ENCODE results near the gene KRTAP12-3. TPM values are rescaled to one million over a fixed set of nuclear protein-coding genes. Genes with fewer than 3 reads are reported as not detected.

Gene KRTAP12-3
- total RNA-seq, 2 experiments from 2014 or later, result not detected

DNA sequence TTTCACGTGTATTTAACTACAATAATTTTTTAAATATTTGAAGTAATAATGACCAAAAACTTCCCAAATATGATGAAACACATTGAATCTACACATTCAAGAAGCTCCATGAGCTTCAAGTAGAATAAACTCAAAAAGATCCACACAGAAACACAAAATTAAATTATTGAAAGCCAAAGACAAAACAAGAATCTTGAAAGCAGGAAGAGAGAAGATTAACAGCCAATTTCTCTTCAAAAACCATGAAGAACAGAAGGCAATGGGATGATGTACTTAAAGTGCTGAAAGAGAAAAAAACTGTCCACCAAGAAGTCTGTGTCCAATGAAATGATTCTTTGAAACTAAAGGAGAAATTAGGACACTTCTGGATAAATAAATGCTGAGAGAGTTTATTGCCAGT is 25.7 kb upstream of the KRTAP12-3 start:
- Histone ChIP-seq H2AFZ (ENCODE audit: low read length) (no peak overlapping the region), H3K9me2 (ENCODE audit: insufficient read depth, low read length) (no peaks in the 10 kb centered on the region), H3K79me2 (ENCODE audit: insufficient read depth, low read depth, low read length) (no peaks in the 10 kb centered on the region), H3K4me2 (ENCODE audit: low read length) (no peak overlapping the region), H3K27ac (ENCODE audit: low read depth, low read length, poor library complexity, severe bottlenecking) (no peak overlapping the region), H3K4me3 (ENCODE audit: low read depth, low read length, poor library complexity, severe bottlenecking) (no peak overlapping the region), H3K9me3 (ENCODE audit: low read length) (no peaks in the 10 kb centered on the region), H3K36me3 (ENCODE audit: insufficient read depth, low read length) (no peaks in the 10 kb centered on the region), H4K20me1 (ENCODE audit: insufficient read depth, low read length) (no peaks in the 10 kb centered on the region), H3K4me1 (ENCODE audit: insufficient read depth, low read length, poor library complexity, severe bottlenecking) (no peaks in the 10 kb centered on the region)
- DNase-seq (ENCODE audit: low spot score), result no peak
- POLR2A ChIA-PET, result no interaction called here
- intact Hi-C loops (cut with micrococcal nuclease; ENCODE audit: unreplicated experiment), result no loop called here
- TF ChIP-seq CTCF (conservative IDR thresholded peaks at IDR 0.05; ENCODE audit: low read length) (no peak), EZH2phosphoT487 (IDR thresholded peaks at IDR 0.05; ENCODE audit: borderline replicate concordance, low read depth, low read length) (no peak)
- no TSS peak for BruUV-seq (replicated peaks)
- CTCF ChIA-PET (ENCODE audit: unreplicated experiment), result no interaction called here

GRCh38 chr21:44636209-44637017 is 21.3 kb upstream of the KRTAP12-3 start:
- CTCF ChIA-PET (ENCODE audit: unreplicated experiment), result no interaction called here
- H3K36me3 ChIP-seq (ENCODE audit: insufficient read depth, low read length), result no peaks in the 10 kb centered on the region
- BruUV-seq (replicated peaks), result no TSS peak
- no peaks in the 10 kb centered on the region for H4K20me1 ChIP-seq (ENCODE audit: insufficient read depth, low read length)
- TF ChIP-seq EZH2phosphoT487 (IDR thresholded peaks at IDR 0.05; ENCODE audit: borderline replicate concordance, low read depth, low read length) (no peak), CTCF (conservative IDR thresholded peaks at IDR 0.05; ENCODE audit: low read length) (no peak)
- H3K9me3 ChIP-seq (ENCODE audit: low read length), result no peaks in the 10 kb centered on the region
- H3K4me1 ChIP-seq (ENCODE audit: insufficient read depth, low read length, poor library complexity, severe bottlenecking), result no peaks in the 10 kb centered on the region
- no peak for DNase-seq (ENCODE audit: low spot score)
- POLR2A ChIA-PET, result no interaction called here
- no peak overlapping the region for H3K4me3 ChIP-seq (ENCODE audit: low read depth, low read length, poor library complexity, severe bottlenecking)
- no peak overlapping the region for H2AFZ ChIP-seq (ENCODE audit: low read length)
- intact Hi-C loops (cut with micrococcal nuclease; ENCODE audit: unreplicated experiment), result no loop called here
- no peak overlapping the region for H3K27ac ChIP-seq (ENCODE audit: low read depth, low read length, poor library complexity, severe bottlenecking)
- no peaks in the 10 kb centered on the region for H3K79me2 ChIP-seq (ENCODE audit: insufficient read depth, low read depth, low read length)
- H3K9me2 ChIP-seq (ENCODE audit: insufficient read depth, low read length), result no peaks in the 10 kb centered on the region
- no peak overlapping the region for H3K4me2 ChIP-seq (ENCODE audit: low read length)

All from OCI-LY7 (cell line).